ENCODE results near the gene DHRS7. TPM values are rescaled to one million over a fixed set of nuclear protein-coding genes. Genes with fewer than 3 reads are reported as not detected.

DHRS7 gene
- total and polyA plus RNA-seq, 2 of the 8 experiments (the other 6 are each of a cell fraction or from before 2014, with no cell fraction given): 10.8 to 27.5 TPM

DNA sequence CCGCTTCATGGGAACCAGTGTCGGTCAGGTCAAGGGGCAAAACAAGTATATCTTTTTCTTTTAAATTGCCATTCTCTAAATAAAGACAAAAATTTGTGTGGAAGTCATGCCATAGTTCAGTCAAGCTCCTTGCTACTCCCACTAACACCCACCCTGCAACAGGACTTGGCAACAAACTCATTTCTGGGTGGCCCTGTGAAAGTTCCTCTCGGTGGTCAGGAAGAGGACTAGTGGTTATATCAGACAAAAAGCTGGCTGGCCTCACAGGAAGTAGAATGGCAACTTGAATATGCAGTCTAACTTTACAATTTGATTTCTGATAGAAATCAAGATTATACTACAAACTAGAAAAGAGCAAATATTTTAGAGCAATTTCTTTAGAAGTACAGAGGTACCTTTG, 11.2 kb downstream of the DHRS7 start:
- Histone ChIP-seq H3K36me3 (ENCODE audit: control insufficient read depth in 2 of 4, insufficient read depth in 4 of 4, low read length in 3 of 4) (peaks cover 0 to 6% (median 0%) of the 10 kb centered on the region in 4 experiments; a peak in 2 of 8 replicates), H4K91ac (replicated peaks; ENCODE audit: insufficient read length, low read length) (no peak overlapping the region), H2AFZ (ENCODE audit: low read length) (no peak overlapping the region), H3K79me2 (ENCODE audit: control insufficient read depth in 1 of 2, insufficient read depth in 2 of 2, low read length in 2 of 2) (no peaks in the 10 kb centered on the region), H3K4me3 (ENCODE audit: extremely low read depth in 1 of 4, insufficient read depth in 2 of 4, low read depth in 3 of 4, low read length in 4 of 4) (no peak overlapping the region), H3K9ac (replicated peaks in 1 of 4; ENCODE audit: extremely low read depth in 1 of 4, low read depth in 3 of 4, low read length in 3 of 4) (no peak overlapping the region), H2BK12ac (ENCODE audit: low read depth, low read length) (no peak overlapping the region), H3K4ac (replicated peaks; ENCODE audit: insufficient read length, low read depth, low read length) (no peak overlapping the region), H2BK15ac (ENCODE audit: low read length) (no peak overlapping the region), H3K23ac (ENCODE audit: insufficient read length) (no peak overlapping the region), H4K8ac (ENCODE audit: extremely low read depth, insufficient read depth, low read length) (no peak overlapping the region), H3K4me2 (ENCODE audit: insufficient read depth in 1 of 2, low read depth in 2 of 2, low read length in 2 of 2) (no peak overlapping the region), H3K18ac (ENCODE audit: extremely low read depth, low read length) (no peak overlapping the region), H4K20me1 (replicated peaks in 1 of 2; ENCODE audit: control insufficient read depth in 1 of 2, insufficient read depth in 2 of 2, low read length in 2 of 2) (peaks cover 0 to 3% of the 10 kb centered on the region in 2 experiments), H3K27ac (ENCODE audit: low read depth, low read length) (no peak overlapping the region), H3K23me2 (ENCODE audit: low read depth, low read length) (no peaks in the 10 kb centered on the region), H4K5ac (ENCODE audit: insufficient read length, low read depth, low read length) (no peak overlapping the region), H3K9me3 (ENCODE audit: insufficient read depth in 2 of 2, low read depth in 1 of 2, low read length in 1 of 2) (no peaks in the 10 kb centered on the region), H3K79me1 (ENCODE audit: low read depth, low read length) (no peaks in the 10 kb centered on the region), H3K56ac (replicated peaks; ENCODE audit: insufficient read length, low read depth, low read length) (no peak overlapping the region), H3K14ac (ENCODE audit: insufficient read length) (no peak overlapping the region), H3K4me1 (replicated peaks in 1 of 4; ENCODE audit: control insufficient read depth in 3 of 4, insufficient read depth in 4 of 4, low read length in 3 of 4) (peaks cover 0 to 2% (median 0%) of the 10 kb centered on the region in 4 experiments; a peak in 1 of 7 replicates), H2AK5ac (ENCODE audit: low read depth, low read length) (no peak overlapping the region), H2BK120ac (replicated peaks; ENCODE audit: low read depth, low read length) (no peak overlapping the region), H2BK5ac (ENCODE audit: low read depth, low read length) (no peak overlapping the region), H3K27me3 (replicated peaks in 1 of 4; ENCODE audit: control insufficient read depth in 3 of 4, extremely low read depth in 1 of 4, insufficient read depth in 3 of 4, low read length in 3 of 4) (no peaks in the 10 kb centered on the region), H2BK20ac (ENCODE audit: low read length) (no peak overlapping the region)
- POLR2A ChIA-PET (ENCODE audit: partially characterized antibody): no interaction called here
- CTCF ChIA-PET (ENCODE audit: partially characterized antibody): interaction anchor here (1.0 kb wide), 1 partner anchor 30 kb away, joined by 3 read pairs; no protein-coding TSS in a partner anchor
- FAIRE-seq (no peak), DNase-seq (ENCODE audit: low read depth in 1 of 2, low spot score in 2 of 2) (no peak)
- TF ChIP-seq KDM5A (IDR thresholded peaks at IDR 0.05; ENCODE audit: low read length): no peak
- TF ChIP-seq, protein P1, sequence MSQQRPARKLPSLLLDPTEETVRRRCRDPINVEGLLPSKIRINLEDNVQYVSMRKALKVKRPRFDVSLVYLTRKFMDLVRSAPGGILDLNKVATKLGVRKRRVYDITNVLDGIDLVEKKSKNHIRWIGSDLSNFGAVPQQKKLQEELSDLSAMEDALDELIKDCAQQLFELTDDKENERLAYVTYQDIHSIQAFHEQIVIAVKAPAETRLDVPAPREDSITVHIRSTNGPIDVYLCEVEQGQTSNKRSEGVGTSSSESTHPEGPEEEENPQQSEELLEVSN (IDR thresholded peaks at IDR 0.05): no peak
- TF ChIP-seq JUN (IDR thresholded peaks at IDR 0.05; ENCODE audit: low read depth, low read length): no peak
- TF ChIP-seq SAP30 (IDR thresholded peaks at IDR 0.05; ENCODE audit: insufficient read depth, insufficient replicate concordance, low read length): no peak
- WGBS, 2 experiments (ENCODE audit: extremely low coverage in 1 of 2, insufficient coverage in 1 of 2, insufficient read length in 1 of 2, insufficient replicate concordance in 2 of 2, low coverage in 1 of 2, low lambda C conversion rate in 2 of 2, missing lambda C conversion rate in 1 of 2): 94% methylated on average over 3 of the region's 3 CpGs; no CpG with 5 or more reads in 1 of the 2 experiments
